Breast epithelium (tissue), 4 donors: ENCODE measurements around the gene UTS2R. TPM values are rescaled to one million over a fixed set of nuclear protein-coding genes. Genes with fewer than 3 reads are reported as not detected.
A peak's percentile ranks its signal among the peaks of the same experiment; 100 is the strongest.
"Not testable (repeated sequence)": the region's sequence is repeated elsewhere in the genome, so short reads cannot be mapped to it uniquely, and the experiment has no call there.

Experiments used
- DNase-seq, 2 donors: peaks; one replicate each; pipeline ENCODE4 v3.0.0-alpha.2; 2019; ENCODE audit warnings: low spot score in 2 of 2
- H3K27ac ChIP-seq, 2 donors: fragments of 200-600 bp; sonication (generic) in 1 of 2; one replicate each; pipeline ENCODE4 v1.5.1; 2016 to 2019; ENCODE audit warnings: mild to moderate bottlenecking in 1 of 2
- H3K27me3 ChIP-seq, 2 donors: fragments of 200-600 bp; sonication (generic) in 1 of 2; one replicate each; pipeline versions ENCODE4 v1.5.1 to v1.6.0; 2017 to 2019; ENCODE audit warnings: control low read depth in 1 of 2, mild to moderate bottlenecking in 1 of 2
- H3K36me3 ChIP-seq: fragments of 200-600 bp; one replicate; pipeline ENCODE4 v1.5.1; 2019
- H3K4me1 ChIP-seq, 2 donors: fragments of 200-600 bp; sonication (generic); one replicate each; pipeline ENCODE4 v1.5.1; 2016 to 2019; ENCODE audit warnings: control low read depth in 1 of 2
- H3K4me3 ChIP-seq, 3 donors: fragments of 200-600 bp; sonication (generic); 1 replicate in 2 of 3; 2 replicates in 1 of 3; pipeline ENCODE4 v1.5.1; 2016 to 2019; ENCODE audit warnings: mild to moderate bottlenecking in 3 of 3, moderate library complexity in 2 of 3
- H3K9me3 ChIP-seq, 2 donors: fragments of 200-600 bp; sonication (generic) in 1 of 2; one replicate each; pipeline ENCODE4 v1.5.1; 2016 to 2019; ENCODE audit warnings: control low read depth in 1 of 2
- POLR2A ChIP-seq: fragments of 450-650 bp; IDR thresholded peaks from one replicate; pipeline ENCODE4 v1.6.1; 2016; ENCODE audit warnings: antibody characterized with exemption, mild to moderate bottlenecking, moderate library complexity
- POLR2AphosphoS5 ChIP-seq, 3 donors: sonication (generic); formaldehyde crosslinking; IDR thresholded peaks; one replicate each; pipeline ENCODE4 v1.6.1; 2017; ENCODE audit warnings: antibody characterized with exemption in 3 of 3
- intact Hi-C: fragments of 100-400 bp; cut with DNase I; formaldehyde crosslinking; loops from one replicate; pipeline ENCODE4 v1.15.1; 2023; ENCODE audit warnings: low total_unique reads
- total RNA-seq, 3 donors: library from RNA; depleted of rRNA; stranded (reverse); fragments of >200 nt; gene quantifications; one replicate each; pipeline ENCODE4 v1.1.0, GENCODE V29; 2016
- TF ChIP-seq, protein P1 (sequence below), 3 donors: fragments of 450-650 bp; IDR thresholded peaks; one replicate each; pipeline ENCODE4 v1.5.1; 2016 to 2017; ENCODE audit warnings: antibody characterized with exemption in 3 of 3, mild to moderate bottlenecking in 3 of 3, moderate library complexity in 3 of 3

UTS2R gene
- total RNA-seq, 3 donors from 2014 or later = 0.33 TPM; not detected in 2

DNA sequence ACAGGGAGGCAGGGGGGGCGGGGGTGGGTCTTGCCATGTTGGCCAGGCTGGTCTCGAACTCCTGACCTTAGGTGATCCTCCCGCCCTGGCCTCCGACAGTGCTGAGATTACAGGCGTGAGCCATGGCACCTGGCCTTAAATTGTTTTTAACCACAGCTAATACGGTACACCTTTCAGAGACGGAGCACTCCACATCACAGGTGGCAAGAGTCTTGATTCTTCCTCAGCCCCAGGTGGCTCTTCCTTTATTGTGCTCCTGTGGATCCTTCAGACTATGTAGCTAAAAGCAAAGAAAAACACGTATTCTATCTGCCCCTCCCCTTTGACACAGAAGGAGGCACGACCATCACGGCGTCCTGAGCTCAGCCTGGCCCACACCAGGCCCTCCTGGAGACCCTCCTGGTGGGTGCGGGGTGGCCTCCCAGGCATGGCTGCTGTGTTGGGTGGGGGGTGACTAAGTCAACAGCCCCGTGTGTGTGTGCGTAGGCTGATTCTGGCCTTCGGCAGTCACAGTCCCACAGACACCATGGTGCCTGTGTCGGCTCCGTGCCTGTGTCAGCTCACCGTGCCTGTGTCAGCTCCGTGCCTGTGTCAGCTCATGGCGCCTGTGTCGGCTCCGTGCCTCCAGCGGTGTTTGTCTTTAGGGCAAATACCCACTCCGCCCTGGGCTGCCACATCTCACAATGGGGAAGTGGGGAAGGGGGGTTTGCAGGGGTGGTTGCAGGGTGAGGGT is 27.2 kb upstream of the UTS2R start:
- H3K4me1 ChIP-seq = peaks cover 0 to 3% of the 10 kb centered on the region in 2 donors
- no peaks in the 10 kb centered on the region for H3K27me3 ChIP-seq
- H3K27ac ChIP-seq = no peak overlapping the region
- no peak for TF ChIP-seq POLR2AphosphoS5 (IDR thresholded peaks at IDR 0.05)
- TF ChIP-seq, protein P1, sequence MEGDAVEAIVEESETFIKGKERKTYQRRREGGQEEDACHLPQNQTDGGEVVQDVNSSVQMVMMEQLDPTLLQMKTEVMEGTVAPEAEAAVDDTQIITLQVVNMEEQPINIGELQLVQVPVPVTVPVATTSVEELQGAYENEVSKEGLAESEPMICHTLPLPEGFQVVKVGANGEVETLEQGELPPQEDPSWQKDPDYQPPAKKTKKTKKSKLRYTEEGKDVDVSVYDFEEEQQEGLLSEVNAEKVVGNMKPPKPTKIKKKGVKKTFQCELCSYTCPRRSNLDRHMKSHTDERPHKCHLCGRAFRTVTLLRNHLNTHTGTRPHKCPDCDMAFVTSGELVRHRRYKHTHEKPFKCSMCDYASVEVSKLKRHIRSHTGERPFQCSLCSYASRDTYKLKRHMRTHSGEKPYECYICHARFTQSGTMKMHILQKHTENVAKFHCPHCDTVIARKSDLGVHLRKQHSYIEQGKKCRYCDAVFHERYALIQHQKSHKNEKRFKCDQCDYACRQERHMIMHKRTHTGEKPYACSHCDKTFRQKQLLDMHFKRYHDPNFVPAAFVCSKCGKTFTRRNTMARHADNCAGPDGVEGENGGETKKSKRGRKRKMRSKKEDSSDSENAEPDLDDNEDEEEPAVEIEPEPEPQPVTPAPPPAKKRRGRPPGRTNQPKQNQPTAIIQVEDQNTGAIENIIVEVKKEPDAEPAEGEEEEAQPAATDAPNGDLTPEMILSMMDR (IDR thresholded peaks at IDR 0.05) = no peak
- TF ChIP-seq POLR2A = no peak
- DNase-seq = no peak
- H3K36me3 ChIP-seq = no peaks in the 10 kb centered on the region
- intact Hi-C loops = no loop called here
- H3K9me3 ChIP-seq = no peaks in the 10 kb centered on the region
- no peak overlapping the region for H3K4me3 ChIP-seq

DNA sequence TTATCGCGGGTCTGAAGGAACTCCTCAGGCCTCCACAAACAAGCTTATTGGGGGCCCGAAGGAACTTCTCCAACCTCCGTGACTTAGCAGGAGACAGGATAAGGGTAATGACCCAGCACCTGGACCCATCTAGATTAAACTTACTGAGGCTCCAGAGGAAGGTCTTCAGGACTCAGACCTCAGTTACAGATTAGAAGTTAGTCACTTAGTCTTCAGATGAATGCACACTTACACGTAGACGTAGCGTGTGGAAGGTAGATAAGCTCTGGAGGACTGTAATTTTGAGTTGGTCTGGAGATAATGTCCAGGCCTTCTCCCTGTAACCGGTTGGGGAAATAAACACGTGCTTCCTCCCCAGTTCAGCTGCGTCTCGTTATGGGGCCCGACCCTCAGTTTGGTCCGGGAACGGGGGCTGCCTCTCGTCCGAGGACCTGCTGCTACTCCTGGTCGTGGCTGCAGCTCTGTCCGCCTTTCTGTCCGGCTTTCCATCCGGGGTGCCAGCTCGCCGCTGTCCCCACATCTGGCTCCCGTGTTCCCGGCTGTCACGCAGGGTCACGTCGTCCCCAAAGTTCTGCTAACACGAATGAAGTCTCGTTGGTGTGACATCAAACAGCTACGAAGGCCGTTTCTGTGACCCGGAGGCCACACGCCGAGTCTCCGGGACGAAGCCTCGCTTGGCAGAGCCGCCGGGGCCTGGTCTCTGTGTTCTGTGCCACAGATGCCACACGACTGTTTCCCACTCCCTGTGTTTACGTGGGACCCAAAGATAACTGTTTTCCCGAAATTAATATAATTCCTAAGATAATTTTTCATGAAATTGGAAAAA is 26.2 kb upstream of the UTS2R start:
- no peak for DNase-seq
- intact Hi-C loops = no loop called here
- no peaks in the 10 kb centered on the region for H3K27me3 ChIP-seq
- no peak overlapping the region for H3K4me3 ChIP-seq
- no peak overlapping the region for H3K27ac ChIP-seq
- H3K9me3 ChIP-seq = no peaks in the 10 kb centered on the region
- H3K36me3 ChIP-seq = no peaks in the 10 kb centered on the region
- TF ChIP-seq POLR2A (no peak), POLR2AphosphoS5 (IDR thresholded peaks at IDR 0.05) (no peak)
- TF ChIP-seq, protein P1 (IDR thresholded peaks at IDR 0.05) = no peak
- no peaks in the 10 kb centered on the region for H3K4me1 ChIP-seq

DNA sequence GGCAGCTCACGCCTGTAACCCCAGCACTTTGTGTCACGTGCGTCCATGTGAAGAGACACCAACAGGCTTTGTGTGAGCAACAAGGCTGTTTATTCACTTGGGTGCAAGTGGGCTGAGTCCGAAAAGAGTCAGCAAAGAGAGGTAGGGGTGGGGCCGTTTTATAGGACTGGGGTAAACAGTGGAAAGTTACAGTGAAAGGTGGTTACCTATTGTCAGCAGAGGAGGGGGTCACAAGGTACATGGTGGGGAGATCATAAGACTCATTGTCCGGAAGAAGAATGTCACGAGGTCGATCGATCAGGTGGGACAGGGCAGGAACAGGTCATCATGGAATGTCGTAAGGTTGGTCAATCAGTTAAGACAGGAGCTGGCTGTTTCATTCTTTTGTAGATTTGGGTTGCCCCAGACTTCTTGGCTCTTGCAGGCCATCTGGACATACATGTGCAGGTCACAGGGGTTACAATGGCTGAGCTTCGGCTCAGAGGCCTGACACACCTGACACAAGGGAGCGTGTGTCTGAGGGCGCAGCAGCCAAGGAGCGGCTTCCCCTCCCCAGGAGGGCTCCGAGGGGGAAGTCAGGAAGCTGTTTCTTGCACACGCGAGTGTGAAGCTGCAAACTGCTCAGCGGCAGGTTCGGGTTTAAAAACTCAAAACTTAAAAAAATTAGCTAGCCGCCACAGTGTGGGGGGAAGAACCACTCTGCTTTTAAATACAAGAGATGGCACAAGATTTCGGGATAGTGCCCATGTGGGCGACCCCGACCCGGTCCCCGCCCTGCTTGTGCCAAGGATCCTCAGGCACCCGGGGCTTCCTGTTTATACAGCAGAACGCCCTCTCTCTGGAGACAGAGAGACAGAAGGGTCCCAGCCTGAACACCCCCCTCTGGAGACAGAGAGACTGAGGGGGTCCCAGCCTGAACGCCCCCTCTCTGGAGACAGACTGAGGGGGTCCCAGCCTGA is 24.9 kb upstream of the UTS2R start:
- TF ChIP-seq POLR2AphosphoS5 (IDR thresholded peaks at IDR 0.05) = no peak
- no peak for TF ChIP-seq POLR2A
- TF ChIP-seq, protein P1 (IDR thresholded peaks at IDR 0.05) = no peak
- Histone ChIP-seq H3K27me3 (no peaks in the 10 kb centered on the region), H3K36me3 (no peaks in the 10 kb centered on the region), H3K27ac (no peak overlapping the region), H3K9me3 (no peaks in the 10 kb centered on the region), H3K4me1 (no peaks in the 10 kb centered on the region), H3K4me3 (no peak overlapping the region)
- intact Hi-C loops = no loop called here
- DNase-seq = no peak

DNA sequence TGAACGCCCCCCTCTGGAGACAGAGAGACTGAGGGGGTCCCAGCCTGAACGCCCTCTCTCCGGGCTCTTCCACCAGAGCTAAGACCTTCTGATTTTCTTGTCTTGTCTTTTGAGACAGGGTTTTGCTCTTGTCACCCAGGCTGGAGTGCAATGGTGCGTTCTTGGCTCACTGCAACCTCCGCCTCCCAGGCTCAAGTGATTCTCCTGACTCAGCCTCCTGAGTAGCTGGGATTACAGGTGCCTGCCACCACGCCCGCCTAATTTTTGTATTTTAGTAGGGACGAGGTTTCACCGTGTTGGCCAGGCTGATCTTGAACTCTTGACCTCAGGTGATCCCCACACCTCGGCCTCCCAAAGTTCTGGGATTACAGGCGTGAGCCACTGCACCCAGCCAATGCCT is 23.6 kb upstream of the UTS2R start:
- H3K36me3 ChIP-seq, H3K4me3 ChIP-seq, DNase-seq, H3K27me3 ChIP-seq, H3K27ac ChIP-seq, H3K9me3 ChIP-seq, H3K4me1 ChIP-seq, intact Hi-C loops: not testable (repeated sequence)

DNA sequence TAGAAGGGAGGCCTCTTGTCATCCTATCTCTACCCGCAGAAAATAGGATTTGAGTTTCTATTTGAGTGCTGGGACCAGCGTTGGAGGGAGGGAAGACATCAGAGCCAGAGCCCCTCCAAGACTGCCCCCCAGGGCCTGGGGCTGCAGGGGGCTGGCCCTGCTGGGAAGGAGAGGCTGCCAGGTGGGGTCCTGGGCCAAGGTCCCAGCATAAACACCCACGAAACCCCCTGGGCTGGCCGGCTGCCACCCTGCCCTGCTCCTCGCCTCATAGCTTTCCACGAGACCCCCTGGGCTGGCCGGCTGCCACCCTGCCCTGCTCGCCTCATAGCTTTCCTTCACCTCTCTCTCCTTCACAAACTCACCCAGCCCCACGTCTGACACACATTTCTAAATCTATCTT is 23.1 kb upstream of the UTS2R start:
- Histone ChIP-seq H3K9me3 (no peaks in the 10 kb centered on the region), H3K36me3 (no peaks in the 10 kb centered on the region), H3K27ac (peak overlapping the region in 1 of 2 donors; percentile 48), H3K27me3 (no peaks in the 10 kb centered on the region), H3K4me1 (peaks cover 0 to 4% of the 10 kb centered on the region in 2 donors), H3K4me3 (no peak overlapping the region)
- TF ChIP-seq POLR2AphosphoS5 (IDR thresholded peaks at IDR 0.05) = no peak
- no peak for TF ChIP-seq POLR2A
- TF ChIP-seq, protein P1 (IDR thresholded peaks at IDR 0.05) = no peak
- no peak for DNase-seq
- intact Hi-C loops = no loop called here
